GM13977 (cell line): ENCODE data around the gene WNT7A.

Experiments
- DNase-seq: peaks from one replicate; pipeline ENCODE4 v3.0.0; 2012; ENCODE audit warnings: low spot score
- in situ Hi-C: fragments of 300-500 bp; cut with MboI; formaldehyde crosslinking; loops from one replicate; pipeline ENCODE4 v1.12.0; 2022; ENCODE audit warnings: low sequenced_read_pairs, low pct_unique_long_range_greater_than_20kb, mixed read lengths, inconsistent platforms; ENCODE audit not compliant: unreplicated experiment
- TF ChIP-seq, protein P1 (sequence below): IDR thresholded peaks from 2 replicates; pipeline ENCODE4 v1.5.1; 2012; ENCODE audit warnings: mild to moderate bottlenecking, control low read depth; ENCODE audit not compliant: insufficient read depth; ENCODE audit errors: extremely low read depth, missing control alignments

Gene WNT7A

DNA sequence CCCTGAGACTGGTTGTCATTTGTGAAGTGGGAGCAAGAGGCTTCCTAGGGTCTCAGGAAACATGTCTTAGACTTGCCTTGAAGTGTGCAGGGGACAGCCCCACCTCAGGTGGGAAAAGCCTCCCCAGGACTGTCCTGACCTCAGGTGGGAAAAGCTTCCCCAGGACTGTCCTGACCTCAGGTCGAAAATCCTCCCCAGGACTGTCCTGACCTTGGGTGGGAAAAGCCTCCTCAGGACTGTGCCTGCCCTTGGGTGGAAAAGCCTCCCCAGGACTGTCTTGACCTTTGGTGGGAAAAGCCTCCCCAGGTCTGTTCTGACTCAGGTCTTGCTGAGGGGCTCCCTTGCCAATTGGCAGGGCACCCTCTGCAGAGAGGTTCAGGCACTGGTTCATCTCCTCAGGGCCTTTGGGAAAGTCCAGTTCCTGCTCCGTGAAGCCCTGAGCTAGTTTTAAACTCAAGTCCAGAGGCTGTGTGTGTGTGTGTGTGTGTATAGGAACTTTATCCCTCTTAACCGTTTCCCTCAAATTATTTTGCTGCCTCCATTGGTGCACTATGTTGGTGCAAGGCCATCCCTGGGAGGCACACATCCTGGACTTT is 64.7 kb downstream of the WNT7A start:
- TF ChIP-seq, protein P1, sequence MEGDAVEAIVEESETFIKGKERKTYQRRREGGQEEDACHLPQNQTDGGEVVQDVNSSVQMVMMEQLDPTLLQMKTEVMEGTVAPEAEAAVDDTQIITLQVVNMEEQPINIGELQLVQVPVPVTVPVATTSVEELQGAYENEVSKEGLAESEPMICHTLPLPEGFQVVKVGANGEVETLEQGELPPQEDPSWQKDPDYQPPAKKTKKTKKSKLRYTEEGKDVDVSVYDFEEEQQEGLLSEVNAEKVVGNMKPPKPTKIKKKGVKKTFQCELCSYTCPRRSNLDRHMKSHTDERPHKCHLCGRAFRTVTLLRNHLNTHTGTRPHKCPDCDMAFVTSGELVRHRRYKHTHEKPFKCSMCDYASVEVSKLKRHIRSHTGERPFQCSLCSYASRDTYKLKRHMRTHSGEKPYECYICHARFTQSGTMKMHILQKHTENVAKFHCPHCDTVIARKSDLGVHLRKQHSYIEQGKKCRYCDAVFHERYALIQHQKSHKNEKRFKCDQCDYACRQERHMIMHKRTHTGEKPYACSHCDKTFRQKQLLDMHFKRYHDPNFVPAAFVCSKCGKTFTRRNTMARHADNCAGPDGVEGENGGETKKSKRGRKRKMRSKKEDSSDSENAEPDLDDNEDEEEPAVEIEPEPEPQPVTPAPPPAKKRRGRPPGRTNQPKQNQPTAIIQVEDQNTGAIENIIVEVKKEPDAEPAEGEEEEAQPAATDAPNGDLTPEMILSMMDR, result no peak
- DNase-seq, result no peak
- in situ Hi-C loops, result no loop called here

DNA sequence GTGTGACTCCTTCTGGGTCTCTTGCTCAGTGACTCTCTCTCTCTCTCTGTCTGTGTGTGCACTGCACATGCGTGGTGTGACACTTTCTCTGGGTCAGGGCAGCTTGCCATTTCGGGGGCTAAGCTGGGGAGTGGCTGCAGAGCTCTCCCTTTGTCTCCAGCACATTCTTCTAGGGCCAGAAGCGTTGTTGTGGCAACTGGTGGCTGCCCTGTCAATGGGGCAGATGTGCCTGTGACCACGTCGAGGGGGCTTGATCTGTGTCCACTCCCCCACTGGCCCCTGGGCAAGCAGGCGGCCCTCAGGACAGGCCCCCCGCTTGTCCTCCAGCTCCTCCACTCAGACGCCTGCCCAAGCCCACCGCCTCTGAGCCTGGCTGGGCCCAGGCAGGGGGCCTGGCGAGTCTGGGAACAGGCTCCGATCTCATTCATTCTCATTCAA is 67.8 kb downstream of the WNT7A start:
- in situ Hi-C loops, result no loop called here
- TF ChIP-seq, protein P1, result no peak
- DNase-seq, result no peak

DNA sequence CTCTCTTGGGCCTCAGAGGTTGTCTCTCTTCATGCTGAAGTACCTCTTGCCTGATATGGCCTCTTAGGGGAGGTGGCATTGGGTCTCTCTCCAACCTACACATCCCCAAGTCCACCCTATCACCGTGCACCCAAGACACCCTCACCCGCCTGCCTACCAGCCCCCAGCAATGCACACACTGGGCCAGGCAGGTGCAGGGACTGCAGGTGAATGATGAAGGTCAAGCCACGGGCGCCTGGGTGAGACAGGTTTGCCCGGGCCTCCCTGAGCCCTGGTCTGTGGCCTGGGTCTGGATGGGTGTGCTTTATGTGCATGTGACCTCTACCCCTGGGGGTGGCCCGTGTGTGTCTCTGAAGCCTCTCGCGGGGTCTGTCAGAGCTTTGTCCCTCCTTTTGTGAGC is 68.3 kb downstream of the WNT7A start:
- TF ChIP-seq, protein P1, result no peak
- in situ Hi-C loops, result no loop called here
- no peak for DNase-seq

DNA sequence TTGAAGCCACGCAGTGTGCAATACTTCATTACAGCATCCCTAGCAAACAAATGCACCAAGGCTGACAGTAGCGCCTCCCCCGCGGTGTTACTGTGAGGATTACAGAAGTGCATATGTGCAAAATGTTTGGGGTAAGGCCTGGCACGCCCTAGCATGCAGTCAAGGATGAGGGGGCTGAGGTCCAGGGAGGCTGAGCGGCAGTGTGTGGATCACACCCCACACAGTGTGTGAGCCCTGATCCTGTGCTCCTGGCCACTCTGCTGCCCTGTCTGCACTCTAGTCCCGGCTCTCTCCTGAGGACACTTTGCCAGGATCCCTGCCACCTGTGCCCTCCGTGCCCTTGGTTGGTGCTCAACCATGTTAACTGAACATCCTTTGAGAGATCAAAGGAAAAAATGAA is 71.3 kb downstream of the WNT7A start:
- in situ Hi-C loops, result no loop called here
- DNase-seq, result no peak
- TF ChIP-seq, protein P1, result no peak

DNA sequence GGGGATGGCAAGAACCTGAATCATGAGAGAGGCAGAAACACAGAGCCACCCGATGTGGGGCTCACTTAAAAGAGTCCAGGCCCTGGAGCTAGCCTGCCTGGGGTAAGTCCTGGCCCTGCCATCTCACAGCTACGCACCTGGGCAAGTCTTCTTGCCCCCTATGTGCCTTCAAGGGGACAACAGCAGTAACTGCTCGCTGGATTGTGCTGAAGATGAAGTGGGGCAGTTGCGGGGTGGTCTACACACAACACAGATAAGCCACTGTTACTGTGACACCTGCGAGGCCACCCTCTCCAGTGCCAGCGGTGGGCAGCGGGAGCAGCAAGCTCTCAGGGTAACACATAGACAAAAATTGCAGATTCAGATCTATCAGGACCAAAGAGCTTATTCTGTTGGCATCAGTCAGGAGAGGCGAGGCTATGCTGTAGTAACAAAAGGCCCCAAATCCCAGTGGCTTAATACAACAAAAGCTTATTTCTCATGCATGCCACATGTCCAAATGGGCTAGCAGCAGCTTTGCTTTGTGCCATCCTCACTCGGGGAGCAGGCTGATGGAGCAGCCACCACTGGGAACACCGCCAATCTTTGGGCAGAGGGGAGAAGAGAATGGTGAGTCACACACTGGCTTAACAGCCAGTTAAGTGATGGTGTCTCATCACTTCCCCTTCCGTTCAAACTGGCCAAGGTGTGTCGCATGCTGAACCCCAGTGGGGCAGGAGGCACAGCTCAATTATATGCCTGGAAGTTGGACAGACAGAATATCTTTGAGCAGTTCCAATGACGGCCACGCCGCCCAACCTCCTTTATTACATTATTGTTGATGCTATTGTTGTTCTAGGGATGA is 78.3 kb downstream of the WNT7A start:
- TF ChIP-seq, protein P1, result no peak
- in situ Hi-C loops, result no loop called here
- DNase-seq, result no peak

DNA sequence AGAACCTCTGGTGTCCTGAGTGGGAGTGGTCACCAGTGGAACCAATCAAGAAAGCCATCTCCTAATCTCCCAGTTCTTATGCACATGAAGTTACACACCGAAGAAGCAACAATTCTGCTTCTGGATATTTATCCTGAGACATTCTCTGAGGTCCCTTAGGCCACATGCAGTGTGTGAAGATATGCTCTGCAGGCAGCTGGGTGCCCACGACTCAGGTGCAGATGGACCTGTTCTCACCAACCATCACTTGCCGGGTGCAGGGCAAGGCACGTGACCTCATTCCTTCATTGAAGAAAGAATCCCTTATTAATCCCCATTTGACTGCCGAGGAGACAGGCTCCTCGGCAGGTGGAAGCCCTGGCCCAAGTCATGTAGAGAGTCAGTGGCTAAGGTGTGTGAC is 79.8 kb downstream of the WNT7A start:
- in situ Hi-C loops, result no loop called here
- TF ChIP-seq, protein P1, result no peak
- DNase-seq, result no peak
